Hindlimb muscle (tissue), 1 donor: ENCODE measurements around the gene SRSF9. TPM values are rescaled to one million over a fixed set of nuclear protein-coding genes. Genes with fewer than 3 reads are reported as not detected.
A peak's percentile ranks its signal among the peaks of the same experiment; 100 is the strongest.
"Not testable (repeated sequence)": the region's sequence is repeated elsewhere in the genome, so short reads cannot be mapped to it uniquely, and the experiment has no call there.

Experiments
- DNase-seq: peaks from one replicate; pipeline ENCODE4 v3.0.0-alpha.2; 2013
- polyA plus RNA-seq: library from polyadenylated mRNA; unstranded; fragments of 120-200 nt; gene quantifications from one replicate; pipeline ENCODE4 v1.2.1, GENCODE V29; 2013; ENCODE audit not compliant: insufficient read length

Gene SRSF9
- polyA plus RNA-seq, 1 donor: 94.2 TPM

GRCh38 chr12:120481022-120481767, 11.6 kb upstream of the SRSF9 start:
- DNase-seq: no peak

- DNase-seq: no peak
Observed at GRCh38 chr12:120480211-120480610, 10.7 kb upstream of the SRSF9 start.

DNA sequence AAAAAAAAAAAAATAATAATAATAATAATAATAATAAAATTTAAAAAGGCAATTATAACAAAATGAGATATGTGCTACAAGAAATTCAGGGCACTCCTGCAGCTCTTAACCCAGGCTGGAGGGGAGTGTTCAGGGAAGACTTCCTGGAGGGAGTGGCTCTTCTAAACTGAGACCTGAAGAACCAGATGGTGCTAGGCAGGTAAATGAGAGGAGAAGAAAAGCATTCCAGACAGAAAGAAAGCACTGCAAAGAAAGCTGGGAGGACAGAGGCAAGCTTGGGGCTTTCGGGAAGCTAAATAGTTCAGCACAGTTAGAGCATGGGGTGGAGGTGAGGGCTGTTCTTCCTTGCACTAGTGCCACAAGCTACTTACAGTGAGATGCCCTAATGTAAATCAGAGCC, 9.9 kb upstream of the SRSF9 start:
- DNase-seq: no peak

- no peak for DNase-seq
Observed at GRCh38 chr12:120475643-120476042, 6.1 kb upstream of the SRSF9 start.

GRCh38 chr12:120474616-120474960, 5.0 kb upstream of the SRSF9 start:
- peak; percentile 38 for DNase-seq

GRCh38 chr12:120473807-120474615, 4.5 kb upstream of the SRSF9 start:
- DNase-seq: no peak

DNA sequence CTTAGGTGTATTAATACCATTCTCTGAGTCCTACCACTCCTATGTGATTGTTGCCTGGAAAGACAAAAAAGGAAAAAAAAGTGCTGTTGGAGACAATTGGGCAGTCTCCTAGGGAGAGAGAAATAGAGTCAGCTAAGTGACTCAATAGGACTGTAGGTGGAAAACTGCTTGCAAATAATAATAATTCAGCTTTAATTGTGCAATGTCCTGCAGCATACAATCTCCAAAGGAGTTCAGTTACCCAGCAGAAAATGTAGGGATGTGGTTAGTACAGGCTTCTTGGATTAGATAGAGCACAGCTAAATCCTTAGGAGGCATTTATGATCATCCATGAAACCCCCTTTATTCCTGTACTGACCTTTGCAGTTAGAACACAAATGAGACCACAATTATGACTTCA, 3.0 kb upstream of the SRSF9 start:
- no peak for DNase-seq

- DNase-seq: peak; percentile 32
Observed at GRCh38 chr12:120470150-120470784, 719 bp upstream of the SRSF9 start.

DNA sequence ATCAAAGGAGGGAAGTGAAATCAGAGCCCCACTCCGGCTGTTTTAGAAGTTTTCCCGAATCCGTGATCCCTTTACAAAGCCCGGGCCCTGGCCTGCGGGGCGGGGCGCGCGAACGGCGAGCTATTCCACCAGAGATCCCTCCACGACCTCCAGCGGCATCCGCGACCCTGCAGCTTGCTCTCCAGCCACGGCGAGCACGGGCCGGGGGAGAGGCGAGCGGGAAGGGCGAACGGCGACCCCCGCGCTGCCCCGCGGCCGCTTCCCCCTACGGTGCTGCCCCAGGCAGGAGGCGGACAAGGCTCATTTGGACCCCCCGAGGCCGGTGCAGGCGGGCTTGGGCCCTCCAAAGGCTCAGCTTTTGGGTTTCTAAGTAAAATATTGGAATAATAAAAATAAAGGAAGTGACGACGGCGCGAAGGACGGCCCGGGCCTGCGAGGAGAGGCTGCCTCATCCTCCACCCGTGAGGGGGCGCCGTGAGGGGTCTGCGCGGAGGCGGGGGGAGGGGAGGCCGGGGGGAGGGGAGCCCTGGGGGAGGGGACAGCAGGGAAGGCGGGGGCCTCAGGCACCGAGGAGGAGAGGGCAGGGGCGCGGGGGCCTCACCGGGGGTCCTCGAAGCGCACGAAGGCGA, 613 bp downstream of the SRSF9 start:
- DNase-seq: peak; percentile 63

- DNase-seq: no peak
Observed at GRCh38 chr12:120468325-120468820, 1.2 kb downstream of the SRSF9 start.

GRCh38 chr12:120467439-120467838, 2.1 kb downstream of the SRSF9 start:
- no peak for DNase-seq

DNA sequence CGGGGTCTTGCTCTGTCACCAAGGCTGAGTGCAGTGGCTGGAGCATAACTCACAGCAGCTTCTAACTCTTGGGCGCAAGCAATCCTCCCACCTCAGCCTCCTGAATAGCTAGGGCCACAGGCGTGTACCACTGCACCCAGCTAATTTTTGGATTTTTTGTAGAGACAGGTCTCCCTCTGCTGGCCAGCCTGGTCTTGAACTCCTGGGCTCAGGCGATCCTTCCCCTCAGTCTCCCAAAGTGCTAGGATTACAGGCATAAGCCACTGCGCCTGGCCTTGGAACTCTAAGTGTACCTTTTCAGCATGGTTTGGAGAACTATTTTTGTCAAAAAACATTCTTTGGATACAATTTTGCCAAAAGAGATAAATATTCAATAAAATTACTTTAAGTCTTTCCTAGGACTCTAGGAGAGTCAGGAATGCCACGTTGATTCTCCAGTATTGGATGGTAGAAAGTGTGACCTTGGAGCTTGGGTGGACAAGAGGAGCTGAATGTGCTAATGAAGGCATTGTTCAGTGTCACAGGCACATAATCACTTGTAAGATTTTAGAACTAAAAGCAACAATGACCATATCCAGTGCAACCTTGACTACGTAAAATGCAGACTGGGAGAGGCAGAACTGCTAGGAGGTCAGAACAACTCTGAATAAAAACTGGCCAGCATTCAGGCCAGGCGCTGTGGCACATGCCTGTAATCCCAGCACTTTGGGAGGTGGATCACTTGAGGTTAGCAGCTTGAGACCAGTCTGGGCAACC, 2.8 kb downstream of the SRSF9 start:
- DNase-seq: peak; percentile 39

GRCh38 chr12:120465756-120466155, 3.8 kb downstream of the SRSF9 start:
- no peak for DNase-seq

- no peak for DNase-seq
Observed at GRCh38 chr12:120463712-120464111, 5.8 kb downstream of the SRSF9 start.

DNA sequence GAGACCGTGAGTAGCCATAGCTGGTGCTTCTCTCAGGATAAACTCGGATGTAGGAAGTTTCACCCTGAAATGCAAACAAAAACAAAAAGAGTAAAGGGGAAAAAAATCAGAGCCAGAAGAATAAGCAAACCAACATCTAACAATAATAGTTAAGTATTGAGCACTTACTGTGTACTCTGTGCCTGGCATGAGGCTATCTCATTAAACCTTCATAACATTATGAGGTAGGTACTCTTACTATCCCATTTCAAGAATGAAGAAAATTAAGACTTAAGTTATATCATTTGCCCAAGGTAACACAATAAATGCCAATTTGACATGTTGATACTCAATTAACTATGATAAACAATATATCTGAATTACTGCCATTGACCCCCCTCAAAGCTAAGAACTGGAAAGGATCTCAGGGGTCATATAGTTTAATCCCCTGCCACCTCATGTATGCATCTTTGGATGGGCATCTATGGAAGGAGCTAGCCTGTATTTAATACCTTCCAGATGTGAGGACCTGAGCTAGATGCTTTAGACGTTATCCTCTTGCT, 7.4 kb downstream of the SRSF9 start:
- no peak for DNase-seq

DNA sequence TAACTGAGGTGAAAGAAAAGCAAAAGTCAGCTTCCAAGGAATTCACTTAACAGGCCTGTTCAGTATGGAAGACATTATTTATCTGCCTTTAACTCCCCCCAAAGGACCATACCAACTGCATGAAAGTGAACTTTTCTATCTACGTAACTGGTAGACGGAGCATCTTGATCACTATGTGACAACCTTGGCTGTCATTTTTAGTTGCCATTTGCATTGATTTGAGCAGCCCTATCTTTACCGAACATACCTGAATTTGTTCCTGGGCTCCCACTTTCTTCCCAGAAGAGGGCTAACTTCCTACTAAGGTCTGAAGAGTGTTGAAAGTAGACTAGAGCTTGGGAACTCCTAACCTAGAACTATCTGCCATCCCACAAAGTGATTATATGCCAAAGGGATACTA, 9.4 kb downstream of the SRSF9 start:
- DNase-seq: no peak

- no peak for DNase-seq
Observed at GRCh38 chr12:120457133-120457532, 12.4 kb downstream of the SRSF9 start.

DNA sequence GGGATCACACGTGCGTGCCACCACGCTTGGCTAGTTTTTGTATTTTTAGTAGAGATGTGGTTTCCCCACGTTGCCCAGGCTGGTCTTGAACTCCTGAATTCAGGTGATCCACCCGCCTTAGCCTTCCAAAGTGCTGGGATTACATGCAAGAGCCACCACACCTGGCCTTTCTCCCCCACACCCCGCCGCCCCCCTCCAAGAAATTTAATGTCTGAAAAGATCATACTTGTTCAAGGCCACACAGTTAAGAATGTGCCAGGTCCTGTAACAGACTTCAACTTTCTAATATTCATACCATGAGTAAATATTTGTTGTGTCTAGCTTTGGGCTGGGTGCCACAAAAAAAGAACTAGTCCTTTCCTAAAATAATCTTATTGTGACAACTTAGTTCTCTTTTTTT, 14.2 kb downstream of the SRSF9 start:
- no peak for DNase-seq

DNA sequence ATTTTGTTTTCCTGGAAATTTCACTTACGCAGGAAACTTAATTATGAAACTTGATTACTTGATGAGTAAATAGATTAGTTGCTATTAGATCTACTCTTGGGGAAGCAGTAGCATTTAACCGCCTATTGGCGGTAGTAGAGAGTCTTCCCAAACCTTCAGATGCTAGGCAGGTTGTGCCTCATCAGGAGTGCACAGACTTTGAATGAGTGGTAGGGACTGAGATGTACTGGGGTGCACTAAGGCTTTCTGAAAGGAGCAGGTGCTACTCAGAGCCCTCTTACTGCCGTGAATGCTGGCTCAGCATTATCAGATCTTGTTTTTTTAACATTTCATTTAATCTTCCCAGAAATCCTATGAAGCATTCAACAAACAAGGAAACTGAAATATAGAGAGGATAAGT, 15.6 kb downstream of the SRSF9 start:
- no peak for DNase-seq

GRCh38 chr12:120453060-120453750, 16.3 kb downstream of the SRSF9 start:
- no peak for DNase-seq

GRCh38 chr12:120452524-120452923, 17.0 kb downstream of the SRSF9 start:
- not testable (repeated sequence) for DNase-seq
